ENCODE measurements around the gene BRD8. TPM values are rescaled to one million over a fixed set of nuclear protein-coding genes. Genes with fewer than 3 reads are reported as not detected.

BRD8 gene
- total RNA-seq, 1 experiment from 2014 or later = 104 TPM

- no peak overlapping the region for H3K4me3 Mint-ChIP-seq (ENCODE audit: unreplicated experiment)
- no peaks in the 10 kb centered on the region for H3K27me3 ChIP-seq (replicated peaks; ENCODE audit: control insufficient read depth, insufficient read depth, low read length)
- no peaks in the 10 kb centered on the region for H3K36me3 ChIP-seq (ENCODE audit: control insufficient read depth, insufficient read depth, low read length)
- H3K4me1 Mint-ChIP-seq (ENCODE audit: low read depth, unreplicated experiment) = peaks cover 40% of the 10 kb centered on the region
- CTCF ChIA-PET = no interaction called here
- peak overlapping the region; percentile 27 for H3K27ac Mint-ChIP-seq (ENCODE audit: unreplicated experiment)
- no peak for DNase-seq
- no peaks in the 10 kb centered on the region for H3K9me3 ChIP-seq
- BruUV-seq (replicated peaks) = no TSS peak
- TF ChIP-seq CTCF (IDR thresholded peaks at IDR 0.05; ENCODE audit: insufficient read depth in 1 of 2, low read depth in 1 of 2, low read length in 1 of 2, severe bottlenecking in 1 of 2, unreplicated experiment in 1 of 2) = no peak
- no peaks in the 10 kb centered on the region for H3K27me3 Mint-ChIP-seq (ENCODE audit: insufficient read depth, unreplicated experiment)
- H3K4me1 ChIP-seq = peaks cover 58% of the 10 kb centered on the region
- no peaks in the 10 kb centered on the region for H3K9me3 Mint-ChIP-seq (ENCODE audit: unreplicated experiment)
- H3K36me3 Mint-ChIP-seq (ENCODE audit: insufficient read depth, unreplicated experiment) = no peaks in the 10 kb centered on the region
- POLR2A ChIA-PET = no interaction called here
- no peak overlapping the region for H3K4me3 ChIP-seq (ENCODE audit: low read depth, low read length)
- intact Hi-C loops (cut with micrococcal nuclease; ENCODE audit: unreplicated experiment) = no loop called here
Measured at GRCh38 chr5:138093036-138093435, 85.4 kb downstream of the BRD8 start.

GRCh38 chr5:138092301-138092700, 86.1 kb downstream of the BRD8 start:
- ChIA-PET POLR2A (no interaction called here), CTCF (interaction anchor here (2.0 kb wide), 1 partner anchor 10 kb away, joined by 6 read pairs; no protein-coding TSS in a partner anchor)
- Histone ChIP-seq H3K36me3 (ENCODE audit: control insufficient read depth, insufficient read depth, low read length) (no peaks in the 10 kb centered on the region), H3K27me3 (replicated peaks; ENCODE audit: control insufficient read depth, insufficient read depth, low read length) (no peaks in the 10 kb centered on the region), H3K4me1 (peaks cover 51% of the 10 kb centered on the region), H3K9me3 (no peaks in the 10 kb centered on the region), H3K4me3 (ENCODE audit: low read depth, low read length) (no peak overlapping the region)
- Mint-ChIP-seq H3K27me3 (ENCODE audit: insufficient read depth, unreplicated experiment) (no peaks in the 10 kb centered on the region), H3K4me1 (ENCODE audit: low read depth, unreplicated experiment) (peaks cover 35% of the 10 kb centered on the region), H3K27ac (ENCODE audit: unreplicated experiment) (no peak overlapping the region), H3K36me3 (ENCODE audit: insufficient read depth, unreplicated experiment) (no peaks in the 10 kb centered on the region), H3K9me3 (ENCODE audit: unreplicated experiment) (no peaks in the 10 kb centered on the region), H3K4me3 (ENCODE audit: unreplicated experiment) (no peak overlapping the region)
- intact Hi-C loops (cut with micrococcal nuclease; ENCODE audit: unreplicated experiment) = no loop called here
- TF ChIP-seq CTCF (IDR thresholded peaks at IDR 0.05; ENCODE audit: insufficient read depth in 1 of 2, low read depth in 1 of 2, low read length in 1 of 2, severe bottlenecking in 1 of 2, unreplicated experiment in 1 of 2) = no peak
- no peak for DNase-seq
- BruUV-seq (replicated peaks) = no TSS peak

GRCh38 chr5:138091685-138092084, 86.7 kb downstream of the BRD8 start:
- CTCF ChIA-PET = interaction anchor here (1.1 to 2.0 kb wide), 2 partner anchors 10 to 41 kb away, joined by 4 to 6 read pairs; no protein-coding TSS in a partner anchor
- no peak for TF ChIP-seq CTCF (IDR thresholded peaks at IDR 0.05; ENCODE audit: insufficient read depth in 1 of 2, low read depth in 1 of 2, low read length in 1 of 2, severe bottlenecking in 1 of 2, unreplicated experiment in 1 of 2)
- peaks cover 45% of the 10 kb centered on the region for H3K4me1 ChIP-seq
- H3K36me3 ChIP-seq (ENCODE audit: control insufficient read depth, insufficient read depth, low read length) = no peaks in the 10 kb centered on the region
- Mint-ChIP-seq H3K27me3 (ENCODE audit: insufficient read depth, unreplicated experiment) (no peaks in the 10 kb centered on the region), H3K36me3 (ENCODE audit: insufficient read depth, unreplicated experiment) (no peaks in the 10 kb centered on the region), H3K9me3 (ENCODE audit: unreplicated experiment) (no peaks in the 10 kb centered on the region), H3K4me3 (ENCODE audit: unreplicated experiment) (no peak overlapping the region), H3K27ac (ENCODE audit: unreplicated experiment) (no peak overlapping the region), H3K4me1 (ENCODE audit: low read depth, unreplicated experiment) (peaks cover 31% of the 10 kb centered on the region)
- intact Hi-C loops (cut with micrococcal nuclease; ENCODE audit: unreplicated experiment) = no loop called here
- H3K27me3 ChIP-seq (replicated peaks; ENCODE audit: control insufficient read depth, insufficient read depth, low read length) = no peaks in the 10 kb centered on the region
- BruUV-seq (replicated peaks) = no TSS peak
- H3K9me3 ChIP-seq = no peaks in the 10 kb centered on the region
- H3K4me3 ChIP-seq (ENCODE audit: low read depth, low read length) = no peak overlapping the region
- POLR2A ChIA-PET = no interaction called here
- DNase-seq = no peak

Other genes starting within 250 kb of the BRD8 start
- 49.0 and 55.8 TPM in 2 replicates for gene FAM13B, start 145.6 kb downstream of the BRD8 start, total RNA-seq (2022)
- not detected in 2 replicates for gene WNT8A, start 94.6 kb downstream of the BRD8 start, total RNA-seq (2022)
- not detected in 2 replicates for gene NME5, start 39.2 kb downstream of the BRD8 start, total RNA-seq (2022)
- gene KIF20A, start 482 bp upstream of the BRD8 start, total RNA-seq (2022) = 83.7 and 84.9 TPM in 2 replicates
- gene CDC23, start 34.7 kb upstream of the BRD8 start, total RNA-seq (2022) = 52.9 and 60.7 TPM in 2 replicates
- gene GFRA3, start 96.0 kb upstream of the BRD8 start, total RNA-seq (2022) = 2.4 and 2.7 TPM in 2 replicates
- 22.7 and 22.9 TPM in 2 replicates for gene CDC25C, start 153.2 kb upstream of the BRD8 start, total RNA-seq (2022)
- gene FAM53C, start 159.6 kb upstream of the BRD8 start, total RNA-seq (2022) = 32.6 and 33.3 TPM in 2 replicates
- gene KDM3B, start 174.1 kb upstream of the BRD8 start, total RNA-seq (2022) = 71.8 and 77.9 TPM in 2 replicates